ENCODE results near the gene DIPK2A.

DIPK2A gene

GRCh38 chr3:143998266-143998665 is 26.6 kb downstream of the DIPK2A start (continued):
- TF ChIP-seq ZIC2 (tag by site-specific recombination; IDR thresholded peaks at IDR 0.05): no peak
- TF ChIP-seq, protein P1, sequence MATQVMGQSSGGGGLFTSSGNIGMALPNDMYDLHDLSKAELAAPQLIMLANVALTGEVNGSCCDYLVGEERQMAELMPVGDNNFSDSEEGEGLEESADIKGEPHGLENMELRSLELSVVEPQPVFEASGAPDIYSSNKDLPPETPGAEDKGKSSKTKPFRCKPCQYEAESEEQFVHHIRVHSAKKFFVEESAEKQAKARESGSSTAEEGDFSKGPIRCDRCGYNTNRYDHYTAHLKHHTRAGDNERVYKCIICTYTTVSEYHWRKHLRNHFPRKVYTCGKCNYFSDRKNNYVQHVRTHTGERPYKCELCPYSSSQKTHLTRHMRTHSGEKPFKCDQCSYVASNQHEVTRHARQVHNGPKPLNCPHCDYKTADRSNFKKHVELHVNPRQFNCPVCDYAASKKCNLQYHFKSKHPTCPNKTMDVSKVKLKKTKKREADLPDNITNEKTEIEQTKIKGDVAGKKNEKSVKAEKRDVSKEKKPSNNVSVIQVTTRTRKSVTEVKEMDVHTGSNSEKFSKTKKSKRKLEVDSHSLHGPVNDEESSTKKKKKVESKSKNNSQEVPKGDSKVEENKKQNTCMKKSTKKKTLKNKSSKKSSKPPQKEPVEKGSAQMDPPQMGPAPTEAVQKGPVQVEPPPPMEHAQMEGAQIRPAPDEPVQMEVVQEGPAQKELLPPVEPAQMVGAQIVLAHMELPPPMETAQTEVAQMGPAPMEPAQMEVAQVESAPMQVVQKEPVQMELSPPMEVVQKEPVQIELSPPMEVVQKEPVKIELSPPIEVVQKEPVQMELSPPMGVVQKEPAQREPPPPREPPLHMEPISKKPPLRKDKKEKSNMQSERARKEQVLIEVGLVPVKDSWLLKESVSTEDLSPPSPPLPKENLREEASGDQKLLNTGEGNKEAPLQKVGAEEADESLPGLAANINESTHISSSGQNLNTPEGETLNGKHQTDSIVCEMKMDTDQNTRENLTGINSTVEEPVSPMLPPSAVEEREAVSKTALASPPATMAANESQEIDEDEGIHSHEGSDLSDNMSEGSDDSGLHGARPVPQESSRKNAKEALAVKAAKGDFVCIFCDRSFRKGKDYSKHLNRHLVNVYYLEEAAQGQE (tag by site-specific recombination; IDR thresholded peaks at IDR 0.05): no peak
- TF ChIP-seq ZNF548 (tag by site-specific recombination; IDR thresholded peaks at IDR 0.05): no peak
- TF ChIP-seq ZNF223 (tag by site-specific recombination; IDR thresholded peaks at IDR 0.05): no peak
- TF ChIP-seq ZNF707 (tag by site-specific recombination; IDR thresholded peaks at IDR 0.05): no peak
- no peak for TF ChIP-seq MZF1 (tag by site-specific recombination; IDR thresholded peaks at IDR 0.05; ENCODE audit: borderline replicate concordance)

DNA sequence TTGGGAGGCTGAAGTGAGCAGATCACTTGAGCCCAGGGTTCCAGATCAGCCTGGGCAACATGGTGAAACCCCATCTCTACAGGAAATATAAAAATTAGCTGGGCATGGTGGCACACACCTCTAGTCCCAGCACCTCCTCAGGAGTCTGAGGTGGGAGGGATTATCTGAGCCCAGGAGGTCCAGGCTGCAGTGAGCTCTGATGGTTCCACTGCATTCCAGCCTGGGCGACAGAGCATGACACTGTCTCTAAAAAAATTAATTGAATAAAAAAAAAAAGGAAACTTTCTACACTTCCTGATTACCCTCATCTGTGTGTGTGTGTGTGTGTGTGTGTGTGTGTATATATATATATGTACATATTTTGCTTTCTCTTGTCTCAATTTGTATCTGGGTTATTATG is 31.4 kb downstream of the DIPK2A start:
- ChIA-PET POLR2A (no interaction called here), CTCF (interaction anchor here (0.6 kb wide), 1 partner anchor 20 kb away, joined by 4 read pairs; no protein-coding TSS in a partner anchor)

More for the DNA sequence above, 31.4 kb downstream of the DIPK2A start:
- H3K27ac ChIP-seq (ENCODE audit: extremely low read depth, low read depth, low read length): no peak overlapping the region
- H3K36me3 ChIP-seq (ENCODE audit: control insufficient read depth in 2 of 2, insufficient read depth in 1 of 2, low read length in 2 of 2): no peaks in the 10 kb centered on the region
- H3K9me3 ChIP-seq (ENCODE audit: control insufficient read depth, insufficient read depth, low read depth, low read length): no peaks in the 10 kb centered on the region
- TF ChIP-seq, protein P2, sequence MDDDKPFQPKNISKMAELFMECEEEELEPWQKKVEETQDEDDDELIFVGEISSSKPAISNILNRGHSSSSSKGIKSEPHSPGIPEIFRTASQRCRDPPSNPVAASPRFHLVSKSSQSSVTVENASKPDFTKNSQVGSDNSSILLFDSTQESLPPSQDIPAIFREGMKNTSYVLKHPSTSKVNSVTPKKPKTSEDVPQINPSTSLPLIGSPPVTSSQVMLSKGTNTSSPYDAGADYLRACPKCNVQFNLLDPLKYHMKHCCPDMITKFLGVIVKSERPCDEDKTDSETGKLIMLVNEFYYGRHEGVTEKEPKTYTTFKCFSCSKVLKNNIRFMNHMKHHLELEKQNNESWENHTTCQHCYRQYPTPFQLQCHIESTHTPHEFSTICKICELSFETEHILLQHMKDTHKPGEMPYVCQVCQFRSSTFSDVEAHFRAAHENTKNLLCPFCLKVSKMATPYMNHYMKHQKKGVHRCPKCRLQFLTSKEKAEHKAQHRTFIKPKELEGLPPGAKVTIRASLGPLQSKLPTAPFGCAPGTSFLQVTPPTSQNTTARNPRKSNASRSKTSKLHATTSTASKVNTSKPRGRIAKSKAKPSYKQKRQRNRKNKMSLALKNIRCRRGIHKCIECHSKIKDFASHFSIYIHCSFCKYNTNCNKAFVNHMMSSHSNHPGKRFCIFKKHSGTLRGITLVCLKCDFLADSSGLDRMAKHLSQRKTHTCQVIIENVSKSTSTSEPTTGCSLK (tag by site-specific recombination; IDR thresholded peaks at IDR 0.05): no peak
- TF ChIP-seq ZNF555 (tag by site-specific recombination; conservative IDR thresholded peaks at IDR 0.05) (no peak), ZNF610 (tag by site-specific recombination; IDR thresholded peaks at IDR 0.05; ENCODE audit: borderline replicate concordance) (no peak), SALL2 (tag by site-specific recombination; IDR thresholded peaks at IDR 0.05; ENCODE audit: borderline replicate concordance) (no peak), ZNF830 (tag by site-specific recombination; IDR thresholded peaks at IDR 0.05; ENCODE audit: low read depth) (no peak), ZBTB17 (tag by site-specific recombination; IDR thresholded peaks at IDR 0.05) (no peak), OSR2 (tag by site-specific recombination; IDR thresholded peaks at IDR 0.05) (no peak), ZNF510 (tag by site-specific recombination; IDR thresholded peaks at IDR 0.05; ENCODE audit: insufficient replicate concordance) (no peak), ZNF114 (tag by site-specific recombination; IDR thresholded peaks at IDR 0.05) (no peak), ZSCAN23 (tag by site-specific recombination; IDR thresholded peaks at IDR 0.05) (no peak), ZNF654 (tag by site-specific recombination; IDR thresholded peaks at IDR 0.05; ENCODE audit: low read depth) (no peak), ZNF140 (tag by site-specific recombination; IDR thresholded peaks at IDR 0.05) (no peak), ZNF404 (tag by site-specific recombination; IDR thresholded peaks at IDR 0.05) (no peak), ZNF677 (tag by site-specific recombination; IDR thresholded peaks at IDR 0.05) (no peak), ZBTB21 (tag by site-specific recombination; IDR thresholded peaks at IDR 0.05) (no peak), ZBTB7A (tag by site-specific recombination; IDR thresholded peaks at IDR 0.05; ENCODE audit: low read depth) (no peak)
- TF ChIP-seq, protein P3, sequence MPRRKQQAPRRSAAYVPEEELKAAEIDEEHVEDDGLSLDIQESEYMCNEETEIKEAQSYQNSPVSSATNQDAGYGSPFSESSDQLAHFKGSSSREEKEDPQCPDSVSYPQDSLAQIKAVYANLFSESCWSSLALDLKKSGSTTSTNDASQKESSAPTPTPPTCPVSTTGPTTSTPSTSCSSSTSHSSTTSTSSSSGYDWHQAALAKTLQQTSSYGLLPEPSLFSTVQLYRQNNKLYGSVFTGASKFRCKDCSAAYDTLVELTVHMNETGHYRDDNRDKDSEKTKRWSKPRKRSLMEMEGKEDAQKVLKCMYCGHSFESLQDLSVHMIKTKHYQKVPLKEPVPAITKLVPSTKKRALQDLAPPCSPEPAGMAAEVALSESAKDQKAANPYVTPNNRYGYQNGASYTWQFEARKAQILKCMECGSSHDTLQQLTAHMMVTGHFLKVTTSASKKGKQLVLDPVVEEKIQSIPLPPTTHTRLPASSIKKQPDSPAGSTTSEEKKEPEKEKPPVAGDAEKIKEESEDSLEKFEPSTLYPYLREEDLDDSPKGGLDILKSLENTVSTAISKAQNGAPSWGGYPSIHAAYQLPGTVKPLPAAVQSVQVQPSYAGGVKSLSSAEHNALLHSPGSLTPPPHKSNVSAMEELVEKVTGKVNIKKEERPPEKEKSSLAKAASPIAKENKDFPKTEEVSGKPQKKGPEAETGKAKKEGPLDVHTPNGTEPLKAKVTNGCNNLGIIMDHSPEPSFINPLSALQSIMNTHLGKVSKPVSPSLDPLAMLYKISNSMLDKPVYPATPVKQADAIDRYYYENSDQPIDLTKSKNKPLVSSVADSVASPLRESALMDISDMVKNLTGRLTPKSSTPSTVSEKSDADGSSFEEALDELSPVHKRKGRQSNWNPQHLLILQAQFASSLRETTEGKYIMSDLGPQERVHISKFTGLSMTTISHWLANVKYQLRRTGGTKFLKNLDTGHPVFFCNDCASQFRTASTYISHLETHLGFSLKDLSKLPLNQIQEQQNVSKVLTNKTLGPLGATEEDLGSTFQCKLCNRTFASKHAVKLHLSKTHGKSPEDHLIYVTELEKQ (tag by site-specific recombination; IDR thresholded peaks at IDR 0.05; ENCODE audit: borderline replicate concordance): no peak
- no peaks in the 10 kb centered on the region for H3K4me1 ChIP-seq (ENCODE audit: control insufficient read depth, insufficient read depth, low read length)
- H3K4me3 ChIP-seq (ENCODE audit: low read depth, low read length): no peak overlapping the region
